A673 (cell line): ENCODE measurements around the gene CDH23. TPM values are rescaled to one million over a fixed set of nuclear protein-coding genes. Genes with fewer than 3 reads are reported as not detected.

Source experiments
- BruUV-seq: library from RNA; stranded (reverse); fragments of 400-500 nt; replicated peaks from 2 replicates; lab custom pipeline; 2021; lab: Mats Ljungman, UMichigan
- CTCF ChIA-PET: fragments of 300-600 bp; sonication (Branson Sonifier 250); formaldehyde crosslinking; loops from one replicate; lab custom pipeline; 2022; ENCODE audit warnings: antibody characterized with exemption; lab: Charles Lee
- POLR2A ChIA-PET: fragments of 300-600 bp; sonication (Branson Sonifier 250); formaldehyde crosslinking; loops from one replicate; lab custom pipeline; 2022; ENCODE audit warnings: antibody characterized with exemption; ENCODE audit not compliant: low non-redundant PET; lab: Charles Lee
- DNase-seq: peaks from one replicate; pipeline ENCODE4 v3.0.0-alpha.2; 2015; ENCODE audit warnings: low spot score
- H3K27ac ChIP-seq: fragments of 200-600 bp; sonication (generic); 2 replicates; pipeline ENCODE4 v1.5.1; 2016; ENCODE audit warnings: mixed run types, low read depth, mild to moderate bottlenecking, mixed read lengths, antibody characterized with exemption, low read length; ENCODE audit not compliant: poor library complexity, severe bottlenecking
- H3K27me3 ChIP-seq: fragments of 200-600 bp; sonication (generic); replicated peaks from 2 replicates; pipeline ENCODE4 v1.6.1; 2017; ENCODE audit warnings: mixed run types, low read depth, mild to moderate bottlenecking, mixed read lengths, antibody characterized with exemption, low read length; ENCODE audit not compliant: insufficient read depth, poor library complexity
- H3K36me3 ChIP-seq: fragments of 200-600 bp; sonication (generic); 2 replicates; pipeline ENCODE4 v1.6.1; 2016; ENCODE audit warnings: mixed run types, mild to moderate bottlenecking, mixed read lengths, antibody characterized with exemption, low read length; ENCODE audit not compliant: insufficient read depth, poor library complexity, severe bottlenecking
- H3K4me1 ChIP-seq: fragments of 200-600 bp; sonication (generic); 2 replicates; pipeline ENCODE4 v1.6.1; 2017; ENCODE audit warnings: mixed run types, mild to moderate bottlenecking, mixed read lengths, antibody characterized with exemption, low read length; ENCODE audit not compliant: insufficient read depth, poor library complexity, severe bottlenecking
- H3K4me3 ChIP-seq: fragments of 200-600 bp; sonication (generic); 2 replicates; pipeline ENCODE4 v1.5.1; 2016; ENCODE audit warnings: low read depth, mixed run types, mild to moderate bottlenecking, mixed read lengths, low read length; ENCODE audit not compliant: poor library complexity, severe bottlenecking
- H3K9me3 ChIP-seq: fragments of 200-600 bp; sonication (generic); 2 replicates; pipeline ENCODE4 v1.6.1; 2016; ENCODE audit warnings: mixed run types, low read depth, mild to moderate bottlenecking, mixed read lengths, antibody characterized with exemption, low read length; ENCODE audit not compliant: poor library complexity, severe bottlenecking
- CTCF ChIP-seq: fragments of 300-800, 200-600 bp; sonication (generic); conservative IDR thresholded peaks from 2 replicates; pipeline ENCODE4 v1.5.1; 2017; ENCODE audit warnings: low read depth, mild to moderate bottlenecking, antibody characterized with exemption, low read length, moderate library complexity, mixed read lengths
- EZH2 ChIP-seq: fragments of 200-600 bp; sonication (generic); IDR thresholded peaks from 2 replicates; pipeline ENCODE4 v1.6.1; 2017; ENCODE audit warnings: borderline replicate concordance, low read depth, mild to moderate bottlenecking, mixed read lengths, antibody characterized with exemption, low read length; ENCODE audit not compliant: poor library complexity, severe bottlenecking
- intact Hi-C: fragments of 100-400 bp; cut with micrococcal nuclease; formaldehyde crosslinking; loops from one replicate; pipeline ENCODE4 v1.10.0; 2022; ENCODE audit not compliant: unreplicated experiment
- total RNA-seq: library from RNA; stranded (reverse); gene quantifications from 2 replicates; pipeline ENCODE4 v1.2.3, GENCODE V29; 2021

The CDH23 gene
- total RNA-seq, 1 experiment from 2014 or later, result 49.7 TPM

- ChIA-PET POLR2A (no interaction called here), CTCF (no interaction called here)
- intact Hi-C loops, result no loop called here
- Histone ChIP-seq H3K4me3 (no peak overlapping the region), H3K27me3 (no peaks in the 10 kb centered on the region), H3K4me1 (no peaks in the 10 kb centered on the region), H3K36me3 (no peaks in the 10 kb centered on the region), H3K27ac (no peak overlapping the region), H3K9me3 (no peaks in the 10 kb centered on the region)
- TF ChIP-seq EZH2 (no peak), CTCF (no peak)
- BruUV-seq, result no TSS peak
- DNase-seq, result no peak
Observed at GRCh38 chr10:71511206-71511605, 114.5 kb downstream of the CDH23 start.

- Histone ChIP-seq H3K4me1 (no peaks in the 10 kb centered on the region), H3K36me3 (no peaks in the 10 kb centered on the region), H3K27ac (no peak overlapping the region), H3K27me3 (no peaks in the 10 kb centered on the region), H3K4me3 (no peak overlapping the region), H3K9me3 (no peaks in the 10 kb centered on the region)
- no peak for DNase-seq
- TF ChIP-seq CTCF (no peak), EZH2 (no peak)
- ChIA-PET CTCF (no interaction called here), POLR2A (no interaction called here)
- no TSS peak for BruUV-seq
- intact Hi-C loops, result no loop called here
Observed at GRCh38 chr10:71512312-71512711, 115.6 kb downstream of the CDH23 start.

GRCh38 chr10:71512761-71513539, 116.2 kb downstream of the CDH23 start:
- Histone ChIP-seq H3K36me3 (no peaks in the 10 kb centered on the region), H3K4me3 (no peak overlapping the region), H3K27me3 (no peaks in the 10 kb centered on the region), H3K4me1 (no peaks in the 10 kb centered on the region), H3K9me3 (no peaks in the 10 kb centered on the region), H3K27ac (no peak overlapping the region)
- BruUV-seq, result no TSS peak
- no peak for TF ChIP-seq EZH2
- no peak for TF ChIP-seq CTCF
- POLR2A ChIA-PET, result no interaction called here
- intact Hi-C loops, result no loop called here
- peak; percentile 26 for DNase-seq
- CTCF ChIA-PET, result no interaction called here
